Cardiac muscle cell (in vitro differentiated cells and primary cell): ENCODE measurements around the gene ANXA7. TPM values are rescaled to one million over a fixed set of nuclear protein-coding genes. Genes with fewer than 3 reads are reported as not detected.
A peak's percentile ranks its signal among the peaks of the same experiment; 100 is the strongest.

ENCODE experiments used
- DNase-seq, 2 donors: peaks; one replicate each; pipeline versions ENCODE4 v3.0.0 to v3.0.0-alpha.2; 2010 to 2017; ENCODE audit warnings: low read depth in 1 of 2, low spot score in 1 of 2
- H3K27ac ChIP-seq: fragments of 200-600 bp; sonication (generic); 2 replicates; pipeline ENCODE4 v1.5.1; 2016
- H3K27me3 ChIP-seq: fragments of 200-600 bp; sonication (generic); 2 replicates; pipeline ENCODE4 v1.6.0; 2016; ENCODE audit warnings: control low read depth
- H3K36me3 ChIP-seq: fragments of 200-600 bp; sonication (generic); 2 replicates; pipeline ENCODE4 v1.5.1; 2016; ENCODE audit warnings: control low read depth
- H3K4me1 ChIP-seq: fragments of 200-600 bp; sonication (generic); 2 replicates; pipeline ENCODE4 v1.8.1; 2017; ENCODE audit warnings: low read depth, mild to moderate bottlenecking, mixed run types
- H3K4me3 ChIP-seq: fragments of 200-600 bp; sonication (generic); 2 replicates; pipeline ENCODE4 v1.5.1; 2016; ENCODE audit warnings: mild to moderate bottlenecking
- H3K9me3 ChIP-seq: fragments of 200-600 bp; sonication (generic); 2 replicates; pipeline ENCODE4 v1.5.1; 2017; ENCODE audit warnings: low read depth, mild to moderate bottlenecking, control low read depth
- polyA plus RNA-seq: library from polyadenylated mRNA; unstranded; fragments of >200 nt; fragmentation: Nextera tagmentation; extraction: Ambion mirVana; gene quantifications from 2 replicates; pipeline ENCODE4 v1.2.1, GENCODE V29; 2016
- total RNA-seq: library from RNA; depleted of rRNA; stranded (reverse); fragments of >200 nt; gene quantifications from 2 replicates; pipeline ENCODE4 v1.2.3, GENCODE V29; 2016
- TF ChIP-seq, protein P1 (sequence below): IDR thresholded peaks from 2 replicates; pipeline ENCODE4 v1.5.1; 2012; ENCODE audit warnings: low read depth, mild to moderate bottlenecking, low read length

The ANXA7 gene
- total RNA-seq (53.9 and 63.8 TPM in 2 replicates), polyA plus RNA-seq (64.5 and 73.9 TPM in 2 replicates)

DNA sequence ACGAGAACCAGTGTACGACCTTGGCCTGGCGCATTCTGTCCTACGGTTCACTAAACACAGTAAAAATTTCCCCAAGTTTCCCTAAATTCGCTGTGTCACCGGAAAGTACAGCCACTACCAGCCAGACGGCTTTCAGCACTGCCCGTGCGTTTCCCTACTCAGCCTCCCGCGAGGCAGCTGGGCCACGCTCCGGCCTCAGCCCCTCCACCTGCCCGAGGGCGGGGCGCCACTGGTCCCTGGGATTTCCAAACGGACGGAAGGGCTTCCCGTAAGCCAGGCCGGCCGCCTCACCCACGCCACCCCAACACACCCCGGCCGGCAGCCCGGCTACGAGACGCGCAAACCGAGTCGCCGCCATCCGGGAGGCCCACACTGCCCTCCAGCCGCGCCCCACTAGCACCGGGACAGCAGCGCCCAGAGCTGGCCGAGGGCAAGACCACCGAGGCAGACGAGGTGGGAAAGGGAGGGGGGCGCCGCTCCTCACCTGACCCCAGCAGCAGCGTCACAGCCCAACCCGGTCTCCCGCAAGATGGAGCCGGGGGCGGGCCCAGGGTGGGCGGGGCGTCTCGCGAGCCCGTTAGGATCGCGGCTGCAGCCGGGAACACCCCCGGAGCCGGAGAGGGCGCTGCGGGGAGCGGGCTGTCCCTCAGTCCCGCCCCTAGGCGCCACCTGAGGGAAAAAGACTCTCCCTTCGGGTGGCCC lies at the start of gene ANXA7:
Gene ANXA7, minus strand, starts transcription at position 531 of the 702 bp plus-strand sequence. CDS start 13,202 bp downstream, outside the sequence.
- Histone ChIP-seq H3K9me3 (no peaks in the 10 kb centered on the region), H3K27me3 (no peaks in the 10 kb centered on the region), H3K4me1 (peaks cover 3% of the 10 kb centered on the region), H3K36me3 (no peaks in the 10 kb centered on the region), H3K4me3 (peak within 1 kb of the TSS; percentile 72), H3K27ac (peak within 1 kb of the TSS; percentile 89)
- TF ChIP-seq, protein P1, sequence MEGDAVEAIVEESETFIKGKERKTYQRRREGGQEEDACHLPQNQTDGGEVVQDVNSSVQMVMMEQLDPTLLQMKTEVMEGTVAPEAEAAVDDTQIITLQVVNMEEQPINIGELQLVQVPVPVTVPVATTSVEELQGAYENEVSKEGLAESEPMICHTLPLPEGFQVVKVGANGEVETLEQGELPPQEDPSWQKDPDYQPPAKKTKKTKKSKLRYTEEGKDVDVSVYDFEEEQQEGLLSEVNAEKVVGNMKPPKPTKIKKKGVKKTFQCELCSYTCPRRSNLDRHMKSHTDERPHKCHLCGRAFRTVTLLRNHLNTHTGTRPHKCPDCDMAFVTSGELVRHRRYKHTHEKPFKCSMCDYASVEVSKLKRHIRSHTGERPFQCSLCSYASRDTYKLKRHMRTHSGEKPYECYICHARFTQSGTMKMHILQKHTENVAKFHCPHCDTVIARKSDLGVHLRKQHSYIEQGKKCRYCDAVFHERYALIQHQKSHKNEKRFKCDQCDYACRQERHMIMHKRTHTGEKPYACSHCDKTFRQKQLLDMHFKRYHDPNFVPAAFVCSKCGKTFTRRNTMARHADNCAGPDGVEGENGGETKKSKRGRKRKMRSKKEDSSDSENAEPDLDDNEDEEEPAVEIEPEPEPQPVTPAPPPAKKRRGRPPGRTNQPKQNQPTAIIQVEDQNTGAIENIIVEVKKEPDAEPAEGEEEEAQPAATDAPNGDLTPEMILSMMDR: peak; percentile 34
- peak; percentile 86 to 95 for DNase-seq

DNA sequence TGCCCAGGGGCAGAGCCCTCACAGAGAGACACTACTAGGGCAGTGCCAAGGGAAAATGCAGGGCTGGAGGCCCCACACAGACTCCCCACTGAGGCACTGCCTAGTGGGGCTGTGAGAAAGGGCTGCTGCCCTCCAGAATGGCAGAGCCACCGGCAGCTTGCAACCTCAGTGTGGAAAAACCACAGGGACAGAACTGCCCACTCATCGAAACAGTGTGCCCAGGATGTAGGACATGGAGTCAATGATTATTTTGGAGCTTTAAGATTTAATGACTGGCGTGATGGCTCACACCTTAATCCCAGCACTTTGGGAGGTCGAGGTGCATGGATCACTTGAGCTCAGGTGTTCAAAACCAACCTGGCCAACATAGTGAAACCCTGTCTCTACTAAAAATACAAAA lies 47.0 kb upstream of the ANXA7 start:
- Histone ChIP-seq H3K27ac (no peak overlapping the region), H3K36me3 (peaks cover 2% of the 10 kb centered on the region), H3K4me3 (no peak overlapping the region), H3K27me3 (no peaks in the 10 kb centered on the region), H3K4me1 (peaks cover 12% of the 10 kb centered on the region), H3K9me3 (no peaks in the 10 kb centered on the region)
- TF ChIP-seq, protein P1: no peak
- no peak for DNase-seq

DNA sequence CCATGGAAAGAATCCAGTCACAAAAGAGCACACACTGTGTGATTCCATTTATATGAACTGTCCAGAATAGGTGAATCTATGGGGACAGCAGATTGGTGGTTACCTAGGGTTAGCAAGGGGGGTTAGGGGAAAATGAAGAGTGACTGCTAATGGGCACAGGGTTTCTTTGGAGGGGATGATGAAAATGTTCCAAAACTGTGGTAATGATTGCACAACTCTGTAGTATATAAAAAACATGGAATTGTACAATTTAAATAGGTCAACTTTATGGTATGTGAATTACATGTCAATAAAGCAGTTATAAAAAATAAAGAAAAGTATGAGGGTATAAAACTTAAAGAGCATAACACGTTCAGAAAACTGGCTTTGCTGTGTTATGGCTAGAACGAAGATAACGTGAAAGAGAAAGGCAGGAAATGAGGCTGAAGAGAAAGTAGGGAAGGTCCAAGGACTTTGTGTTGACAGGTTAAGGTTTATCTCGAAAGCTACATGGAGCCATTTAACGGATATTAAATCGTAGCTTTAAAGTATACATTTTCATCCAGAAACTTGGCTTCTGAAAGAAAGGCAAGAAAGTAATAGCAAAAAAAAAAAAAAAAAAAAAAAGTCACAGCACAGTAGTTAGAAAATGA lies 45.9 kb upstream of the ANXA7 start:
- Histone ChIP-seq H3K9me3 (no peaks in the 10 kb centered on the region), H3K36me3 (no peaks in the 10 kb centered on the region), H3K4me1 (peaks cover 12% of the 10 kb centered on the region), H3K27me3 (no peaks in the 10 kb centered on the region), H3K4me3 (no peak overlapping the region), H3K27ac (no peak overlapping the region)
- peak in 1 of 2 donors; percentile 47 for DNase-seq
- TF ChIP-seq, protein P1: no peak

DNA sequence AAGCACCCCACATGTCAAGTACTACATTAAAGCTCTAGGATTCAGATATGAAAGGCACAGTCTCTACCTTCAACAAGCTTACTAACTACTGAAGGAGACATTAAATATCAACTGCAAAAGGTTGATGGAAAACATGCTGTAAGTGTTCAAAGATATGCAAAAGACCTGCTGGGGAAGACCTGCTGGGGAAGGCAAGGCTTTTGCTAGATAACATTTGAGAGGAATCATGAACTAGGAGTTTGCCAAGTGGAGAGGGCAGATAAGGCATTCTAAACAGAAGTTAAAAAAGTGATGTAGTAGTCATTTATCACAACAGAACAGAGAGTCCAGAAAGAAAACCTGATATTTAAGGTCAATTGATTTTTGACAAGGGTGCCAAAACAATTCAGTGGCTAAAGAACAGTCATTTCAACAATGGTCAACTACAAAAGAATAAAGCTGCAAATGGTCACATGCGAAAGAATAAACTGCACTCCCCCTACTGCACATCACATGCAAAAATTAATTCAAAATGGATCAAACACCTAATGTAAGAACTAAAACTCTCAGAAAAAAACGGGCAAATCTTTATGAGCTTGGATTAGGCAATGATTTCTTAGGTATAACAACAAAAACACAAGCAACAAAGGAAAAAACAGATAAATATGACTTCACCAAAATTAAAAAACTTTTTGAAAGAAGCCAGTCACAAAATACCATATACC lies 42.5 kb upstream of the ANXA7 start:
- Histone ChIP-seq H3K36me3 (peaks cover 12% of the 10 kb centered on the region), H3K27me3 (no peaks in the 10 kb centered on the region), H3K4me1 (peaks cover 12% of the 10 kb centered on the region), H3K4me3 (no peak overlapping the region), H3K9me3 (no peaks in the 10 kb centered on the region), H3K27ac (peak overlapping the region; percentile 31)
- TF ChIP-seq, protein P1: no peak
- DNase-seq: peak in 1 of 2 donors; percentile 54

DNA sequence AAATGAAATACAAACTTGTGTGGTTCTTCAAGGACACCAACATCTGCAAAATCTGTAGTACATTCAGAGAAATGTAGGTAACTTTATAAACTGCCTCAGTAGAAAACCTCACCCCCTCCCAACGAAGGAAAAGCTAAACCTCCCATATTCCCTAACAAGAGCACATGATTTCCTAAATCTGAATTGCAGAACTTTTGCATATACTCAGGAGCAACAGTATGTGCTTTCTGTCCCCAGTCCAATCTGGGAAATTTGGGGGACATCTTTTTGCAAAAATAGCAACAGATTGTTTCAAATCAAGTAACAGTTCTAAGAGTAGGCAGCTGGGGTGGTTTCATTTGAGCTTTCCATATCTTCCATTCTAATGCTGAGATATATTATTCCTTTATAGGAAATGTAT lies 35.3 kb upstream of the ANXA7 start:
- H3K27ac ChIP-seq: no peak overlapping the region
- peaks cover 7% of the 10 kb centered on the region for H3K4me1 ChIP-seq
- TF ChIP-seq, protein P1: no peak
- no peak overlapping the region for H3K4me3 ChIP-seq
- no peaks in the 10 kb centered on the region for H3K9me3 ChIP-seq
- no peaks in the 10 kb centered on the region for H3K27me3 ChIP-seq
- peaks cover 15% of the 10 kb centered on the region for H3K36me3 ChIP-seq
- no peak for DNase-seq
